ENCODE results near the gene FBXO27. TPM values are rescaled to one million over a fixed set of nuclear protein-coding genes. Genes with fewer than 3 reads are reported as not detected.
"Not testable (repeated sequence)": the region's sequence is repeated elsewhere in the genome, so short reads cannot be mapped to it uniquely, and the experiment has no call there.

FBXO27 gene
- total RNA-seq, 2 donors from 2014 or later = 5.1 to 7.2 TPM

DNA sequence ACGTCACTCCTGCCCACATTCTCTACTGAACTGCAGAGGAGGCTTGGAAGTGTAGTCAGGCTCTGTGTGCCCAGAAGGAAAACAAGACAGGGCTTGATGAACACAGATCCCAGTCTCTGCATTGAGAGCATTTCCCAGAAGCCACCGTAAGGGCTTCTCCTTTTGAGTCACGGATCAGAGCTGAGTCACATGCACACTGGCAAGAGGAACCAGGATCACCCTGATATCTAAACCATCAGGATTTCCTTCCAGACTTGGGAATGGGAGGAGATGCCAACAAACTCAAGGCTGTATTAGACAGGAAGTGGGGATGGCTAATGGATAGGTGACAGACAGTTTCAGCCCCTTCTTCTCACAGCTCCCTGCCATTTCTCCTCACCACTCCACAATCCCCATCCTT is 39.1 kb downstream of the FBXO27 start:
- no peaks in the 10 kb centered on the region for H3K36me3 ChIP-seq
- H3K27me3 ChIP-seq = no peaks in the 10 kb centered on the region
- no peaks in the 10 kb centered on the region for H3K9me3 ChIP-seq
- no peak for DNase-seq (ENCODE audit: low spot score)
- H3K4me3 ChIP-seq = no peak overlapping the region
- H3K27ac ChIP-seq = no peak overlapping the region
- no peaks in the 10 kb centered on the region for H3K4me1 ChIP-seq
- TF ChIP-seq, protein P1, sequence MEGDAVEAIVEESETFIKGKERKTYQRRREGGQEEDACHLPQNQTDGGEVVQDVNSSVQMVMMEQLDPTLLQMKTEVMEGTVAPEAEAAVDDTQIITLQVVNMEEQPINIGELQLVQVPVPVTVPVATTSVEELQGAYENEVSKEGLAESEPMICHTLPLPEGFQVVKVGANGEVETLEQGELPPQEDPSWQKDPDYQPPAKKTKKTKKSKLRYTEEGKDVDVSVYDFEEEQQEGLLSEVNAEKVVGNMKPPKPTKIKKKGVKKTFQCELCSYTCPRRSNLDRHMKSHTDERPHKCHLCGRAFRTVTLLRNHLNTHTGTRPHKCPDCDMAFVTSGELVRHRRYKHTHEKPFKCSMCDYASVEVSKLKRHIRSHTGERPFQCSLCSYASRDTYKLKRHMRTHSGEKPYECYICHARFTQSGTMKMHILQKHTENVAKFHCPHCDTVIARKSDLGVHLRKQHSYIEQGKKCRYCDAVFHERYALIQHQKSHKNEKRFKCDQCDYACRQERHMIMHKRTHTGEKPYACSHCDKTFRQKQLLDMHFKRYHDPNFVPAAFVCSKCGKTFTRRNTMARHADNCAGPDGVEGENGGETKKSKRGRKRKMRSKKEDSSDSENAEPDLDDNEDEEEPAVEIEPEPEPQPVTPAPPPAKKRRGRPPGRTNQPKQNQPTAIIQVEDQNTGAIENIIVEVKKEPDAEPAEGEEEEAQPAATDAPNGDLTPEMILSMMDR (IDR thresholded peaks at IDR 0.05) = no peak

DNA sequence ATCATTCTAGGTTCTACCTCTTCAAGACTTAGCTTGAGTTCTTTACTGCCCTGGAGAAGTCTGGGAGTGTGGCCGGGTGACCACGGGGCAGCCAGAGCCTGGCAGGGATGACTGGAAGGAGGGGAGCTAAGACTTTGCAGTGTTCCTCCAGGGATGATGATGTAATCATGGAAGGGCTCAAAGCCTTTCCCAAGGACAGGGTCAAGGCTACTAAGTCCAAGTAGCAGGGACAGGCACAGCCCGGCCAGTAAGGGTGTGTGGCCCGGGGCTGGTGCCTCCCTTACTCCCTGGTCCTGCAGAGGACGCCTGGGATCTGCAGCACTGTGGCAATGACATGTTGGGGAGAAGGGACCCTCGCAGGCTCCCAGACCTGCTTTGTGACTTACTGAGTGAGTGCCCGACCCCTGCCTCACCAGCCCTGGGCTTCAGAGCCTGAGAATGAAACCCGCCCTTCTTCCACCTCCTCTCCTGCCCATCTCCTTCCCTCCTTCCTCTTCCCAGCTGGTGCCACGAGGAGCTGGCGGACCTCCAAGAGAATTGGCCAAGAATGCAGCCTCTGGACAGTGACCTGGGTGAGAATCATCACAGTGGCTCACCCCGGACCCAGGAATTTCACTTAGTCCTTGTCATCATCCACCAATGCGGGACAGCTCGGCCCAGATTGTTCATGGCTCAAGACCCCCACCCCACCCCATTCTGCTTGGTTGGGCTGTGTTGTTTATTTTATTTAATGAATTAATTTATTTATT is 41.2 kb downstream of the FBXO27 start:
- H3K27ac ChIP-seq = no peak overlapping the region
- no peak overlapping the region for H3K4me3 ChIP-seq
- H3K36me3 ChIP-seq = no peaks in the 10 kb centered on the region
- no peaks in the 10 kb centered on the region for H3K9me3 ChIP-seq
- H3K27me3 ChIP-seq = no peaks in the 10 kb centered on the region
- no peaks in the 10 kb centered on the region for H3K4me1 ChIP-seq
- TF ChIP-seq, protein P1 (IDR thresholded peaks at IDR 0.05) = no peak
- DNase-seq (ENCODE audit: low spot score) = no peak

DNA sequence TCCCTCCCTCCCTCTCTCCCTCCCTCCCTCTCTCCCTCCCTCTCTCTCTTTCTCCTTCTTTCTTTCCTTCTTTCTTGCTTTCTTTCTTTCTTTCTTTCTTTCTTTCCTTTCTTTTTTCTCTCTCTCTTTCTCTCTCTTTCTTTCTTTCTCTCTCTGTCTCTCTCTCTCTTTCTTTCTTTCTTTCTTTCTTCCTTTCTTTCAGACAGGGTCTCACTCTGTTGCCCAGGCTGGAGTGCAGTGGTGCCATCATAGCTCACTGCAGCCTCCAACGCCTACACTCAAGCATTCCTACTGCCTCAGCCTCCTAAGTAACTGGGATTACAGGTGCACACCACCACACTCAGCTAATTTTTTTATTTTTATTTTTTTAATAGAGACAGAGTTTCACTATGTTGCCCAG is 42.7 kb downstream of the FBXO27 start:
- not testable (repeated sequence) for H3K27me3 ChIP-seq; DNase-seq (ENCODE audit: low spot score); H3K4me3 ChIP-seq; H3K36me3 ChIP-seq; H3K9me3 ChIP-seq; H3K4me1 ChIP-seq; H3K27ac ChIP-seq

DNA sequence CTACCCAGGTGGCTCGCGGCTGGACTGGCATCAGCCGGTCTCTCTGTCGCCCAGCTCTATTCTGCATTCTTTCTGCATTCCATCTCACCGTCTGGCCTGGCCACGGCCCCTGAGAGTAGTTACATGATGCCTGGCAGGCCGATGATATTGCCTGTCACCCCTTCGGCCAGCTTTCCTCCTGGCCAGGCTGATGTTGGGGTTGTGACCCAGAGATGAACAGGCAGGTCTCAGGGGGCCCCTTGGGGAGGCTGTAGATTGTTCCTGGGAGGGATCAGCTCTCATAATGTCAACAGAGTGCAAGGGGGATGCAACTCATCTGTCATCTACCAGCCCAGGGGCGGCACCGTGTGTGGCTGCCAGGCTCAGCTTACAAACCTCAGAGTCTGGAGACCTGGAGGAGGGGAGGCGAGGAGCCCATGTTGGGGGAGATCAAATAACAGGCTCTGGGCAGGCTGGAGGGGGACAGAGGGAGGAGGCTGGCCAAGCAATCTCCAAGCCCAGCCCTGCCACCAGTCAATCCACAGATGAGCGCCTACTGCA is 43.2 kb downstream of the FBXO27 start:
- no peaks in the 10 kb centered on the region for H3K27me3 ChIP-seq
- no peak overlapping the region for H3K27ac ChIP-seq
- no peaks in the 10 kb centered on the region for H3K4me1 ChIP-seq
- TF ChIP-seq, protein P1 (IDR thresholded peaks at IDR 0.05) = no peak
- H3K36me3 ChIP-seq = no peaks in the 10 kb centered on the region
- H3K4me3 ChIP-seq = no peak overlapping the region
- DNase-seq (ENCODE audit: low spot score) = no peak
- H3K9me3 ChIP-seq = peaks cover 0 to 5% of the 10 kb centered on the region in 2 donors

DNA sequence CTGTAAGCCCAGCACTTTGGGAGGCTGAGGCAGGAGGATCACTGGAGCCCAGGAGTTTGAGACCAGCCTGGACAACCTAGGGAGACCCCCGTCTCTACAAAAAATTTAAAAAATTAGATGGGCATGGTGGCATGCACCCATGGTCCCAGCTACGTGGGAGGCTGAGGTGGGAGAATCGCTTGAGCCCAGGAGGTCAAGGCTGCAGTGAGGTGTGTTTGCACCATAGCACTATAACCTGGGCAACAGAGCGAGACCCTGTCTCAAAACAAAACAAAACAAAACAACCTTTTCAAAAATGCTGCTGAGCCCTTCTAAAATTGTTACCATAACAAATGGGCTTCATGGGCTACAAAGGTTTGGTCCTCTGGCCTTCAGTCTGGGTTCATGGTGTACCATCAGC is 43.7 kb downstream of the FBXO27 start:
- H3K36me3 ChIP-seq; DNase-seq (ENCODE audit: low spot score); H3K9me3 ChIP-seq; H3K4me3 ChIP-seq; H3K27me3 ChIP-seq; H3K27ac ChIP-seq; H3K4me1 ChIP-seq: not testable (repeated sequence)

DNA sequence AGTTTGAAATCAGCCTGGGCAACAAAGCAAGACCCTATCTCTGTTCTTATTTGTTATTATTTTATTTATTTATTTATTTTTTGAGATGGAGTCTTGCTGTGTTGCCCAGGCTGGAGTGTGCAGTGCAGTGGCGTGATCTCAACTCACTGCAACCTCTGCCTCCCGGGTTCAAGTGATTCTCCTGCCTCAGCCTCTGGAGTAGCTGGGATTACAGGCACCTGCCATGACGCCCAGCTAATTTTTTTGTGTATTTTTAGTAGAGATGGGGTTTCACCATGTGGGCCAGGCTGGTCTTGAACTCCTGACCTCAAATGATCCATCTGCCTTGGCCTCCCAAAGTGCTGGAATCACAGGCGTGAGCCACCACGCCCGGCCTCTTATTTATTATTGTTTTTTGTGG is 44.6 kb downstream of the FBXO27 start:
- not testable (repeated sequence) for H3K27me3 ChIP-seq; DNase-seq (ENCODE audit: low spot score)

DNA sequence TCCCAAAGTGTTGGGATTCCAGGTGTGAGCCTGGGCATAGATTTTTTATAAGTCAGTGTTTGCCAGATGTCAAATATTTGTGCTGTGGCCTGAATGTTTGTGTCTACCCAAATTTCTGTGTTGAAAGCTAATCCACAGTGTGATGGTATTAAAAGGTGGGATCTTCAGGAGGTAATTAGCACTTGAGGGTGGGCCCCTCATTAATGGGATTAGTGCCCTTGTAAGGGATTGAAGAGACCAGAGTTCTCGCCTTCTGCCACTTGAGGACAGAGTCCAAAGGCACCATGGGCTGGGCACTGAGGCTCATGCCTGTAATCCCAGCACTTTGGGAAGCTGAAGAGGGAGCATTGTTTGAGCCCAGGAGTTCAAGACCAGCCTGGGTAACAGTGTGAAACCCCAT is 47.1 kb downstream of the FBXO27 start:
- Histone ChIP-seq H3K36me3 (no peaks in the 10 kb centered on the region), H3K27me3 (no peaks in the 10 kb centered on the region), H3K4me1 (no peaks in the 10 kb centered on the region), H3K4me3 (no peak overlapping the region), H3K9me3 (peaks cover 0 to 5% of the 10 kb centered on the region in 2 donors), H3K27ac (no peak overlapping the region)
- TF ChIP-seq, protein P1 (IDR thresholded peaks at IDR 0.05) = no peak
- DNase-seq (ENCODE audit: low spot score) = no peak

More for the DNA sequence above, 44.6 kb downstream of the FBXO27 start:
- H3K9me3 ChIP-seq, H3K4me3 ChIP-seq, H3K36me3 ChIP-seq, H3K4me1 ChIP-seq, H3K27ac ChIP-seq: not testable (repeated sequence)
